Large intestine (tissue), 3 donors: ENCODE results near the gene ZNF106. TPM values are rescaled to one million over a fixed set of nuclear protein-coding genes. Genes with fewer than 3 reads are reported as not detected.

Experiments
- DNase-seq, 2 donors: peaks; one replicate each; pipeline versions ENCODE4 v3.0.0 to v3.0.0-alpha.2; 2013
- H3K27ac ChIP-seq: one replicate; pipeline ENCODE4 v1.5.1; 2013; ENCODE audit warnings: low read length
- H3K27me3 ChIP-seq: 2 replicates; pipeline ENCODE4 v1.6.1; 2013; ENCODE audit warnings: low read length; ENCODE audit not compliant: control insufficient read depth, insufficient read depth
- H3K36me3 ChIP-seq: 2 replicates; pipeline ENCODE4 v1.6.1; 2013; ENCODE audit warnings: low read length; ENCODE audit not compliant: control insufficient read depth, insufficient read depth
- H3K4me1 ChIP-seq: one replicate; pipeline ENCODE4 v1.6.1; 2013; ENCODE audit warnings: low read length; ENCODE audit not compliant: control insufficient read depth, insufficient read depth
- H3K4me3 ChIP-seq: one replicate; pipeline ENCODE4 v1.5.1; 2013; ENCODE audit warnings: low read length
- H3K9me3 ChIP-seq: one replicate; pipeline ENCODE4 v1.6.1; 2013; ENCODE audit warnings: mild to moderate bottlenecking, low read depth, low read length, moderate library complexity; ENCODE audit not compliant: control insufficient read depth
- WGBS: methylation state at CpG from one replicate; pipeline ENCODE4 v1.1.5; 2013; ENCODE audit warnings: low lambda C conversion rate; ENCODE audit not compliant: insufficient coverage; 5-methylcytosine and 5-hydroxymethylcytosine counted together
- polyA plus RNA-seq: library from polyadenylated mRNA; unstranded; fragments of 120-200 nt; gene quantifications from one replicate; pipeline ENCODE4 v1.2.1, GENCODE V29; 2013

ZNF106 gene
- polyA plus RNA-seq, 1 donor: 28.8 TPM

DNA sequence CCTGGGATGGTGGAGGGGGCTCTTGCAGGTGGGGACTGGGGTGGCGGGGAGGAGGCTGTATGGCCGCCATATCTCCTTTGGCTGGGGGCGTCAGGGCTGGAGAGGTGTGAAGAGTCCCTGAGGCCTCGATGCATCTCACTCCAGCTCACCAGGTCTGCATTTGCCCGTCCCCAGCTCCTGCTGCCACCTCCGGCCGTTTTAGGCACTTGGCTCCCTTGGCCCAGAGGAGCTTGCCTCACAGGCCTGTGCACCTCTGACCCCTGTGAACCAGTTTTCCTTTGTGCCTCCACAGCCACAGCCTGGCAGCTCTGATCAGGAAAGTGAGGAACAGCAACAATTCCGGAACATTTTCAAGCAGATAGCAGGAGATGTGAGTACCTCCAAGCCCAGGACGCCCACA is 81.9 kb downstream of the ZNF106 start:
- H3K4me3 ChIP-seq: no peak overlapping the region
- no peak overlapping the region for H3K27ac ChIP-seq
- no peaks in the 10 kb centered on the region for H3K9me3 ChIP-seq
- WGBS: no CpG with 5 or more reads among the region's 9 CpGs
- no peak for DNase-seq
- H3K27me3 ChIP-seq: no peaks in the 10 kb centered on the region
- H3K36me3 ChIP-seq: peaks cover 33% of the 10 kb centered on the region
- peaks cover 27% of the 10 kb centered on the region for H3K4me1 ChIP-seq

DNA sequence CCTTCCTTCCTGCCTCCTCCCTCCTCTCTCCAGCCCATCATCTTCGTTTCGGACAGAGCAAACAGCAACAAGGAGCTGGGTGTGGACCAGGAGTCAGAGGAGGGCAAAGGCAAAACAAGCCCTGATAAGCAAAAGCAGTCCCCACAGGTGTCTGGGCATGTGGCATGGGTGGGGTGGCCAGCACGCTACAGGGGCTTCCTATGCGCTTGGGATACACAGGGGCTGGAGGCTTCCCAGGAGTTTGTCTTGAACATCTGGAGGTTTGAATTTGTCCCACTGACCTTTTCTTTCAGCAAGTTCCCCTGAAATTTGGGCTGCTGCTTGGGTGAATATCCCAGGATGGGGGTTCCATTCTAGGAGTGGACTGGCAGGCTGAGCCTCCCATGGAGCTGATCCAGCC is 82.8 kb downstream of the ZNF106 start:
- no peak overlapping the region for H3K4me3 ChIP-seq
- WGBS: no CpG with 5 or more reads among the region's 4 CpGs
- H3K4me1 ChIP-seq: peaks cover 35% of the 10 kb centered on the region
- H3K27me3 ChIP-seq: no peaks in the 10 kb centered on the region
- DNase-seq: peak in 1 of 2 donors; percentile 22
- no peaks in the 10 kb centered on the region for H3K9me3 ChIP-seq
- H3K27ac ChIP-seq: peak overlapping the region; percentile 5
- H3K36me3 ChIP-seq: peaks cover 37% of the 10 kb centered on the region

DNA sequence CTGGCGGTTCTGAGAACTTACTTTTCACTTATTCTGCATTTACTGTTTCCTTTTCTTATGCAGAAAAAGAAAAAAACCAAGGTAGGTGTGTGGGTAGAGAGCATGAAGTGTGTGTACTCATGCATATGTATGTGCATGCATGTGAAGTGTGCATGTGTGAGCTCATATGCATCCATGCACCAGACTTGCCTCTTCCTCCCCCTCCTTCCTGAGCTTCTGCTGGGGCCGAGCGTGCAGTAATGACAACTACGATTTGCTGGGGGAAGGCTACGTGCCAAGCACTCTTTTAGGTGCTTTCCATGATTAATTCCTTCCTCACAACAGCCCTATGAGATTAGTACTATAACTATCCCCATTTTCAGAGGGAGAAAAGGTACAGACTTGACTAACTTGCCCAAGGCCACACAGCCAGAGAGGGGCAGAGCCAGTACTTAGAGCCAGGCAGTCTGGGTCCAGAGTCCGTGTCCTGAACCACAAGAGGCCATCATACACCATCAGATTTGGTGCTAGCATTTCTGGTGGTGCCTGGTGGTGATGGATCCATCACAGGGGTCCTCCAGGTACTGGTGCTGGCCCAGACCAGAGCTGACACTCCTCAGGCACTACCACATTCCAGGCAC is 85.0 kb downstream of the ZNF106 start:
- no CpG with 5 or more reads among the region's 6 CpGs for WGBS
- H3K4me3 ChIP-seq: peak overlapping the region; percentile 36
- peaks cover 36% of the 10 kb centered on the region for H3K4me1 ChIP-seq
- H3K27ac ChIP-seq: peak overlapping the region; percentile 89
- peak in 1 of 2 donors; percentile 61 for DNase-seq
- no peaks in the 10 kb centered on the region for H3K9me3 ChIP-seq
- H3K36me3 ChIP-seq: peaks cover 38% of the 10 kb centered on the region
- H3K27me3 ChIP-seq: no peaks in the 10 kb centered on the region

DNA sequence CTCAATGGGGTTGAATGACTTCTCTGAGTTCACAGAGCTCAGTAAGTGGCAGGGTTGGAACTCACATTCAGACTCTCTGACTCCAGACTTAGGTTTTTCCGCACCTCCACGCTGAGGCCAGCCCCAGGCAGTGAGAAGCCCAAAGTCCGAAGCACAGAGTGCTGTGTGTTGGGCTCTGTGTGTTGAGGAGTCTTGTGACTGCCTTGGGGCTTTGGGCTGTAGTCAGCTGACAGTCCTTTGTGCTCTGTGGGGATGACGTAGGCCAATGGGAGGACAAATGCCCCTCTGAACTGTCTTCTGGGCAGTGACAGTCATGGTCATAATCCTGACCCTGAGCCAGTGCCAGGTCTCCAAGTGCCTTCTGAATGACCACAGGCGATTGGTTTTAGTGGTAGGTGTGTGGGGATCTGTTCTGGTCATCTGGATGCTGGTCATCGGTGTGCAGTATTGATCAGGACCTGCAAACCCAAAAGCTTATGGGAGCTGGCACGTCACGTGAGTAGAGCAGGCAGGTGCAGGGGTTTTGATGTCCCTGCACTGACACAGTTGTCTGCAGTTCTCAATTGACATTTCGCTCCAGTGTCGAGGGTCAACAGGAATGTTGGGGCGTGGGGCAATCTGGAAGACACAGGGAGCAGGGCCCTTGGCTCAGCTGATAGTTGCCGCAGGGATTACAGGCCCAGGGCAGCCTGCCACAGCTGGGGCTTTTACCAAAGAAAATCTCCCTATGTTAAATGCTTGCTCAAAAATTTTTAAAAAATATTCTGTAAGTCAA is 86.3 kb downstream of the ZNF106 start:
- Histone ChIP-seq H3K9me3 (no peaks in the 10 kb centered on the region), H3K4me3 (peak overlapping the region; percentile 36), H3K4me1 (peaks cover 36% of the 10 kb centered on the region), H3K27me3 (no peaks in the 10 kb centered on the region), H3K36me3 (peaks cover 35% of the 10 kb centered on the region), H3K27ac (peak overlapping the region; percentile 89)
- no CpG with 5 or more reads among the region's 12 CpGs for WGBS
- peak; percentile 89 to 92 for DNase-seq

DNA sequence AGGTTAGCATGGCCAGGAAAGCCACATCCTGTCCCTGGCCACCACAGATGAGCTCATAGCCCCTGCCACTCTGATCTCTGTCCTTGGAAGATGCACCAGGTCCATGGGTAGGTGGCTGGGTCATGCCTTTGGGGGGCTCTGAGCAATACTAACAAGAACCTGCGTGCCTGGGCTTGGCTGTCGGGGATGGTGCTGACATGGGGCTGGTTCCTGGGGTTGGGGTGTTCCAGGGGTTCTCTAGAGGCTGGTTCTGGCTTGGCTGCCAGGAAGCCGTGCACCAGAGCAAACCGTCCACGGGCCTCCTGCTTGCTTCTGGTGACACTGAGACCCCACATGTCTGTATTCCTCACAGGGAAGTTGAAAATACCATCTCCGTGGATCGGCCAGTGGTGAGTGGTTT is 87.6 kb downstream of the ZNF106 start:
- no CpG with 5 or more reads among the region's 7 CpGs for WGBS
- no peaks in the 10 kb centered on the region for H3K9me3 ChIP-seq
- peak overlapping the region; percentile 89 for H3K27ac ChIP-seq
- DNase-seq: no peak
- peaks cover 41% of the 10 kb centered on the region for H3K36me3 ChIP-seq
- peaks cover 33% of the 10 kb centered on the region for H3K4me1 ChIP-seq
- no peaks in the 10 kb centered on the region for H3K27me3 ChIP-seq
- H3K4me3 ChIP-seq: no peak overlapping the region

DNA sequence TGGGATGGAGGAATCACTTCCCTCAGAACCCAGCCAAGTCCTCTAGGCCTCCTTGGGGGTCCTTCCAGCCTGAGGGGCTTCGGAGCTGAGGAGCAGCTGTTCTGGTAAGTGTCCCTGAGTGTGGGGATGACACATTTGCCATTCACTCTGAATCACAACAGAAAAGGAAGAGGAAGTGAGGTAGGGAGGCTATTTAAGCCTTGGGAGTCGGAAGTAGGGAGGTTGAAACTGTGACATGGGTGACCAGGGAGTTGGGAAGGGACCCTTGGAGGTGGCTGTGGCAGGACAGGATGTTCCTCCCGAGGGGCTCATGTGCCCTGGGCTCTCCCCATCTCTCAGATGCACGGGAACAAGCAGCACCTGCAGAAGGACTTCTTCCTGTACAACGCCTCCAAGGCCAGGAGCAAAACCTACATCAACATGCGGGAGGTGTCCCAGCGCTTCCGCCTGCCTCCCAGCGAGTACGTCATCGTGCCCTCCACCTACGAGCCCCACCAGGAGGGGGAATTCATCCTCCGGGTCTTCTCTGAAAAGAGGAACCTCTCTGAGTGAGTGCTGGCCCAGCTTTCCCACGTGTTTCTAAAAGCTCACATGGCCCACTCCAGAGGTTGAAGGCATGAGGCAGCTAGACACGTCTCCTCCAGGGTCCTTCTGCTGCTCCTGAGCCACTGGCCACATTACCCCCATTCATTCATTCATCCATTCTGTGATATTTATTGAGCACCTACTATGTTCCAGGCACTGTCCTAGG is 88.3 kb downstream of the ZNF106 start:
- no peak for DNase-seq
- H3K27me3 ChIP-seq: no peaks in the 10 kb centered on the region
- peaks cover 25% of the 10 kb centered on the region for H3K4me1 ChIP-seq
- peaks cover 41% of the 10 kb centered on the region for H3K36me3 ChIP-seq
- H3K4me3 ChIP-seq: no peak overlapping the region
- whole genome bisulfite sequencing: no CpG with 5 or more reads among the region's 15 CpGs
- no peak overlapping the region for H3K27ac ChIP-seq
- H3K9me3 ChIP-seq: no peaks in the 10 kb centered on the region

DNA sequence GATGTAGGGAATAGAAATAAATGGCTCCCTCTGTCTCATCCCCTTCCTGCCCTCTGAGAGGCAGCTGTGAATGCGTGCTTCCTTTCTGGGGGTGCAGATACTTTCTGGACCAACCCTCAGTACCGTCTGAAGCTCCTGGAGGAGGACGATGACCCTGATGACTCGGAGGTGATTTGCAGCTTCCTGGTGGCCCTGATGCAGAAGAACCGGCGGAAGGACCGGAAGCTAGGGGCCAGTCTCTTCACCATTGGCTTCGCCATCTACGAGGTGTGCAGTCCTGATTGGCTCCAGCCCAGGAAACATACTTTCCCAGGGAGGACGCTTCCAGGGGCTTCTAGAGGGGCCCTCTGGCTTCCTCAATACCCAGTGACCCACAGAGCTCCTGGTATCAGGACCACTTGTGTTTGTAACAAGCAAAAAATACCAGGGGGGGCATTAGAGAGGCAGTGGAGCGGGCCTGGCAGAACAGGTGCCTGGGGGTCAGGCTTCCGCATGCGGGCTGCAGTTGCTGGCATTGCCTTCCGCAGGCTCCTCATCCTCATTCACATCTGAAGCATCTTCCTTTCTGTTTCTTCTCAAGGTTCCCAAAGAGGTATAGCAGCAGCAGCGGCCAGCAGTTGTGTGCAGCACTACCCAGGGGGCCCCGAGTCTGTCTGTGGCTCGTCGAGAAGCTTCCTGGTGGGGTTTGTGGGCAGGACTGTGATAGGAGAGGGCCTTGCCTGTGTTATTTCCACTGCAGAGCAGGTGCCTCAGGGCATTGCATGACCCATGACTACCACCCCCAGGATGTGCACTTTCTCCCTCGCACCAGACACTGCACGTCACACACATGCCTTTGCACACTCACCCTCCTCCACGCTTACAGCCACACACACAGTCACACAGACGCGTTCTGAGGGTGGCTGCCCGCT is 89.1 kb downstream of the ZNF106 start:
- no peak for DNase-seq
- Histone ChIP-seq H3K27ac (no peak overlapping the region), H3K27me3 (no peaks in the 10 kb centered on the region), H3K4me1 (peaks cover 28% of the 10 kb centered on the region), H3K9me3 (no peaks in the 10 kb centered on the region), H3K4me3 (no peak overlapping the region), H3K36me3 (peaks cover 41% of the 10 kb centered on the region)
- WGBS: no CpG with 5 or more reads among the region's 24 CpGs

DNA sequence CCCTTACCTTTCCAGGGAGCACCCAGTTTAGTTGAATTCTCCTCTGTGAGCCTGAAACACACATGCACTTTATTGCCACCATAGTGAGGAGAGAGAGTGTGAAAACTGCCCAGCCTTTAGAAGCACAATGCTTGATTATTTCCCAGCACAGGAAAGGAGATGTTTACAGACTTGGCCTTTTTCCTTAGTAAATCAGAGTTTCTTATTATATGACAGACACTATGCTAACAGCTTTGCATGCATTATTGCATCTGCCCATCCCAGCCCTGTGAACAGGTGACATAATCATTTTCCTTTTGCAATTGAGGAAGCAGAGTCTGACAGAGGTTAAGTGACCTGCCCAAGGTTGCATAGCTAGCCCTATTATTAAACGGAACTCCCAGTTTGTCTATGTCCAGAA is 95.1 kb downstream of the ZNF106 start:
- peaks cover 15% of the 10 kb centered on the region for H3K36me3 ChIP-seq

DNA sequence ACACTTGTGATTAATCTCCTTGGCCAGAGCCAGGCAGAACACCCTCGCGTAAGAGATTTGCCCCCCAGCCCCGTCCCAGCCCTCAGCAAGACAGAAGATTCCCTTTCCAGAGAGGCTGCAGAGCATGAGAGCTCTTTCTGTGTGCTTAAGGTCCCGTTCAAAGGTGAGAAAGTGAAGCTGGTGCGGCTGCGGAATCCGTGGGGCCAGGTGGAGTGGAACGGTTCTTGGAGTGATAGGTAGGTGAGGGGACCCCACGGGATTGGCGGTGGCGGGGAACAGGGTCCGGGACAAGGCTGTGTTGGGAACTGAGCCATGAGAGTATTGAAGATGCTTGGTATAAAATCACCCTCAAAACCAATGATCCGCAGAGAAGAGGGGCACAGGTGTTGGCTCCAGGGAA is 96.8 kb downstream of the ZNF106 start:
- H3K27ac ChIP-seq: peak overlapping the region; percentile 91
- H3K36me3 ChIP-seq: peaks cover 2% of the 10 kb centered on the region
- peak in 1 of 2 donors; percentile 79 for DNase-seq
- H3K27me3 ChIP-seq: no peaks in the 10 kb centered on the region
- H3K4me3 ChIP-seq: no peak overlapping the region
- peaks cover 53% of the 10 kb centered on the region for H3K4me1 ChIP-seq
- no CpG with 5 or more reads among the region's 13 CpGs for WGBS
- no peaks in the 10 kb centered on the region for H3K9me3 ChIP-seq

More for the DNA sequence above, 95.1 kb downstream of the ZNF106 start:
- H3K27me3 ChIP-seq: no peaks in the 10 kb centered on the region
- H3K27ac ChIP-seq: peak overlapping the region; percentile 91
- 50% methylated on average over 1 of the region's 1 CpG for WGBS
- peaks cover 53% of the 10 kb centered on the region for H3K4me1 ChIP-seq
- H3K4me3 ChIP-seq: no peak overlapping the region
- DNase-seq: peak; percentile 51 to 76
- H3K9me3 ChIP-seq: no peaks in the 10 kb centered on the region
